Measurements from ENCODE around the gene CPNE1.

CPNE1 gene

GRCh38 chr20:35680452-35681183 is 15.9 kb upstream of the CPNE1 start:
- CTCF ChIA-PET = interaction anchor here (1.0 kb wide), 1 partner anchor 50 kb away, joined by 4 read pairs; no protein-coding TSS in a partner anchor
- TF ChIP-seq CTCF (IDR thresholded peaks at IDR 0.05; ENCODE audit: control extremely low read depth, extremely low read depth, low read depth, missing control alignments) = no peak
- POLR2A ChIA-PET = no interaction called here
- no peak for DNase-seq (ENCODE audit: extremely low spot score)

GRCh38 chr20:35674921-35675320 is 10.2 kb upstream of the CPNE1 start:
- CTCF ChIA-PET = interaction anchor here (0.8 kb wide), 1 partner anchor 56 kb away, joined by 3 read pairs; no protein-coding TSS in a partner anchor
- no peak for TF ChIP-seq CTCF (IDR thresholded peaks at IDR 0.05; ENCODE audit: control extremely low read depth, extremely low read depth, low read depth, missing control alignments)
- POLR2A ChIA-PET = no interaction called here
- DNase-seq (ENCODE audit: extremely low spot score) = no peak

DNA sequence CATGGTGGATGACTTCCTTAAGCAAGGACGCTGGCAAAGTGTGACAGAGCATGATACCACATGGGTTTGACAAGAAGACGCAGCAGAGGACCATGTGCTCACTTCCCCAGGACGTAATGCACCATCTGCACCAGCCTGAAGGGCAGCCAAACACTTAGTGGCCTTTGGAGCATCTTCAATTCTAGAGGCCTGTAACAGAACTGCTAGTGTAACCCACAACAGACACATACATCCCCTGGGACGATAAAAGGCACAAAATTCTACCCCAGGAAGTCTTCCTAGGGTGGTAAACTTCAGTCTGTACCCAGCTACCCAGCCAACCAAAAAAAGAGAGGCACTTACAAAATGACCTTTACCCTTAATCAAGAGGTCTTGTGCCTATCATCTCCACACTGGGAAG is 9.2 kb upstream of the CPNE1 start:
- TF ChIP-seq CTCF (IDR thresholded peaks at IDR 0.05; ENCODE audit: control extremely low read depth, extremely low read depth, low read depth, missing control alignments) = no peak
- ChIA-PET CTCF (no interaction called here), POLR2A (no interaction called here)
- DNase-seq (ENCODE audit: extremely low spot score) = no peak

- ChIA-PET POLR2A (no interaction called here), CTCF (interaction anchor here (1.4 to 1.5 kb wide), 2 partner anchors 14 to 20 kb away, joined by 4 read pairs; no protein-coding TSS in a partner anchor)
- no peak for TF ChIP-seq CTCF (IDR thresholded peaks at IDR 0.05; ENCODE audit: control extremely low read depth, extremely low read depth, low read depth, missing control alignments)
- DNase-seq (ENCODE audit: extremely low spot score) = no peak
Observed at GRCh38 chr20:35669681-35670080, 5.0 kb upstream of the CPNE1 start.

- no peak for TF ChIP-seq CTCF (IDR thresholded peaks at IDR 0.05; ENCODE audit: control extremely low read depth, extremely low read depth, low read depth, missing control alignments)
- DNase-seq (ENCODE audit: extremely low spot score) = no peak
- ChIA-PET POLR2A (interaction anchor here (0.5 kb wide), 1 partner anchor 20 kb away, joined by 4 read pairs; no protein-coding TSS in a partner anchor), CTCF (interaction anchor here (1.0 to 2.6 kb wide), 2 partner anchors 17 to 50 kb away, joined by 3 to 16 read pairs; no protein-coding TSS in a partner anchor)
Observed at GRCh38 chr20:35669221-35669620, 4.5 kb upstream of the CPNE1 start.

- POLR2A ChIA-PET = interaction anchor here (0.6 to 0.9 kb wide), 2 partner anchors 76 to 665 kb away, joined by 3 read pairs; partner anchors contain the start of gene RBM39
- CTCF ChIA-PET = interaction anchor here (1.0 to 1.6 kb wide), 3 partner anchors 9 to 47 kb away, joined by 3 to 4 read pairs (median 3); no protein-coding TSS in a partner anchor
- no peak for DNase-seq (ENCODE audit: extremely low spot score)
- TF ChIP-seq CTCF (IDR thresholded peaks at IDR 0.05; ENCODE audit: control extremely low read depth, extremely low read depth, low read depth, missing control alignments) = no peak
Observed at GRCh38 chr20:35665949-35666288, 1.2 kb upstream of the CPNE1 start.

Measured in GM10248 (cell line).